ENCODE measurements around the gene SMIM7.
"Not testable (repeated sequence)": the region's sequence is repeated elsewhere in the genome, so short reads cannot be mapped to it uniquely, and the experiment has no call there.

SMIM7 gene

GRCh38 chr19:16654140-16654539 lies 5.8 kb downstream of the SMIM7 start:
- DNase-seq, result no peak

GRCh38 chr19:16652854-16653253 lies 7.1 kb downstream of the SMIM7 start:
- no peak for DNase-seq

GRCh38 chr19:16651421-16652188 lies 8.3 kb downstream of the SMIM7 start:
- not testable (repeated sequence) for DNase-seq

- DNase-seq, result no peak
Measured at GRCh38 chr19:16650821-16651220, 9.1 kb downstream of the SMIM7 start.

GRCh38 chr19:16649734-16650133 lies 10.2 kb downstream of the SMIM7 start:
- no peak for DNase-seq

- no peak for DNase-seq
Measured at GRCh38 chr19:16645140-16645539, 14.8 kb downstream of the SMIM7 start.

- DNase-seq, result no peak
Measured at GRCh38 chr19:16641695-16642094, 18.2 kb downstream of the SMIM7 start.

GRCh38 chr19:16640951-16641350 lies 19.0 kb downstream of the SMIM7 start:
- DNase-seq, result no peak

- DNase-seq, result no peak
Measured at GRCh38 chr19:16638666-16639065, 21.3 kb downstream of the SMIM7 start.

GRCh38 chr19:16637535-16637934 lies 22.4 kb downstream of the SMIM7 start:
- no peak for DNase-seq

GRCh38 chr19:16631465-16631864 lies 28.5 kb downstream of the SMIM7 start:
- DNase-seq, result no peak

- DNase-seq, result no peak
Measured at GRCh38 chr19:16628984-16629691, 30.8 kb downstream of the SMIM7 start.

GRCh38 chr19:16628183-16628983 lies 31.6 kb downstream of the SMIM7 start, which contains the start of gene MED26:
Gene MED26 (minus strand): TSS chr19:16628204. CDS start chr19:16627943, 261 bp downstream.
- peak; percentile 94 for DNase-seq

- no peak for DNase-seq
Measured at GRCh38 chr19:16627928-16628182, 32.1 kb downstream of the SMIM7 start.

GRCh38 chr19:16627193-16627927 lies 32.6 kb downstream of the SMIM7 start:
- no peak for DNase-seq

- no peak for DNase-seq
Measured at GRCh38 chr19:16626796-16627192, 33.1 kb downstream of the SMIM7 start.

GRCh38 chr19:16625163-16625958 lies 34.6 kb downstream of the SMIM7 start:
- no peak for DNase-seq

GRCh38 chr19:16624236-16624635 lies 35.7 kb downstream of the SMIM7 start:
- DNase-seq, result no peak

GRCh38 chr19:16623576-16623975 lies 36.4 kb downstream of the SMIM7 start:
- DNase-seq, result no peak

GRCh38 chr19:16623066-16623465 lies 36.9 kb downstream of the SMIM7 start:
- no peak for DNase-seq

- no peak for DNase-seq
Measured at GRCh38 chr19:16621165-16621800, 38.7 kb downstream of the SMIM7 start.

- DNase-seq, result no peak
Measured at GRCh38 chr19:16620584-16620983, 39.4 kb downstream of the SMIM7 start.
